ENCODE data around the gene GNG5. TPM values are rescaled to one million over a fixed set of nuclear protein-coding genes. Genes with fewer than 3 reads are reported as not detected.
A peak's percentile ranks its signal among the peaks of the same experiment; 100 is the strongest.

GNG5 gene
- total RNA-seq, 1 donor, result 17.3 TPM

GRCh38 chr1:84506729-84507453, 510 bp upstream of the GNG5 start:
- TF ChIP-seq CTCF (IDR thresholded peaks at IDR 0.05; ENCODE audit: insufficient read depth, low read depth, low read length), result no peak

GRCh38 chr1:84505493-84506001, 834 bp downstream of the GNG5 start:
- DNase-seq (ENCODE audit: low read depth), result peak; percentile 61
- H3K4me3 ChIP-seq (ENCODE audit: low read depth, low read length), result peak overlapping the region; percentile 77
- no peak for TF ChIP-seq CTCF (IDR thresholded peaks at IDR 0.05; ENCODE audit: insufficient read depth, low read depth, low read length)

More at GRCh38 chr1:84506729-84507453, 510 bp upstream of the GNG5 start:
- DNase-seq (ENCODE audit: low read depth), result no peak
- H3K4me3 ChIP-seq (ENCODE audit: low read depth, low read length), result peak overlapping the region; percentile 77

- peak; percentile 59 for DNase-seq (ENCODE audit: low read depth)
- H3K4me3 ChIP-seq (ENCODE audit: low read depth, low read length), result peak overlapping the region; percentile 77
- peak; percentile 12 for TF ChIP-seq CTCF (IDR thresholded peaks at IDR 0.05; ENCODE audit: insufficient read depth, low read depth, low read length)
These were observed 1.5 kb downstream of the GNG5 start for GRCh38 chr1:84504580-84505492.

- DNase-seq (ENCODE audit: low read depth), result no peak
- TF ChIP-seq CTCF (IDR thresholded peaks at IDR 0.05; ENCODE audit: insufficient read depth, low read depth, low read length), result no peak
- no peak overlapping the region for H3K4me3 ChIP-seq (ENCODE audit: low read depth, low read length)
These were observed 3.5 kb downstream of the GNG5 start for GRCh38 chr1:84502927-84503326.

GRCh38 chr1:84497631-84498275, 8.6 kb downstream of the GNG5 start:
- TF ChIP-seq CTCF (IDR thresholded peaks at IDR 0.05; ENCODE audit: insufficient read depth, low read depth, low read length), result no peak
- DNase-seq (ENCODE audit: low read depth), result no peak
- H3K4me3 ChIP-seq (ENCODE audit: low read depth, low read length), result no peak overlapping the region

GRCh38 chr1:84496498-84496897, 9.9 kb downstream of the GNG5 start:
- TF ChIP-seq CTCF (IDR thresholded peaks at IDR 0.05; ENCODE audit: insufficient read depth, low read depth, low read length), result no peak
- DNase-seq (ENCODE audit: low read depth), result no peak
- no peak overlapping the region for H3K4me3 ChIP-seq (ENCODE audit: low read depth, low read length)
